ENCODE results near the gene ZNF280A.
"Not testable (repeated sequence)": the region's sequence is repeated elsewhere in the genome, so short reads cannot be mapped to it uniquely, and the experiment has no call there.

The ZNF280A gene

DNA sequence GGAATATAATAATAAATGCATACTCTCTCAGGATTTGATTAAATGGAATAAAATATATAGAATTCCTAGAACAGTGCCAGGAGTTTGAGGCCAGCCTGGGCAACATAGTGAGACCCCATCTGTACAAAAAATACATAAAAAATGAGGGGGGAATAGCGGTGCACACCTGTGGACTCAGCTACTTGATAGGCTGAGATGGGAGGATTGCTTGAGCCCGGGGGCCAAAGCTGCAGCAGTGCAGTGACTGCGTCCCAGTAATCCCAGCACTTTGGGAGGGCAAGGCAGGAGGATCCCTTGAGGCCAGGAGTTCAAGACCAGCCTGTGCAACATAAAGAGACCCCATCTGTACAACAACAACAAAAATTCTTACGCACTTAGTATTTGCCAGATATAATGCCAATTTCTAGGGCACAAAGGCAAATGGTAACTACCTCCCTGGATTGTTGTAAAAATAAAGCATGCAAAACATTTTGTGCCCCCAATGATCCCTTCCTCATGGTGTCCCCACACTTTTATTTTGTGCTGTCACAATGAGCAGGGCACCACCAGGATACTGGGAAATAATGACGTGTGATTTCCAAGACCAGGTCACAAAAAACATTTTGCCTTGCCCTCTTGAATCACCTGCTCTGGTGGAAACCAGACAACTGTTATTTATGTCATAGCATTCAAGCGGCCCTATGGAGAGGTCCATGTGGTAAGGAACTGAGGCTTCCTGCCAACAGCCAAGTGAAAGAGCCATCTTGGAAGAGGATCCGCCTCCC lies 18.3 kb upstream of the ZNF280A start:
- DNase-seq, result no peak

DNA sequence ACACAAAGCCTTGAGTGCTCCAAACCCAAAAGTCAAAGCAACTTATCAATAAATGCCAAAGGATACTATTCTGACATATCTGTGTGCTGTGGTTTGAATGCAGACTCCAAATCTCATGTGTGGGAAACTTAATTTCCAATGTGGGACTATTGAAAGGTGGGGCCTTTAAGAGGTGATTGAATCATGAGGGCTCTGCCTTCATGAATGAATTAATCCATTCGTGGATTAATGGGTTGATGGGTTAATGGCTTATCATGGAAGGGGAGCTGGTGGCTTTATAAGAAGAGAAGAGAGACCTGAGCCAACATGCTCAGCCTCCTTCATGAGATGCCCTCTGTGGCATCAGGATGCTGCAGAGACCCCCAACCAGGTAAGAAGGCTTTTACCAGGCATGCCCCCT lies 16.8 kb upstream of the ZNF280A start:
- no peak for DNase-seq

DNA sequence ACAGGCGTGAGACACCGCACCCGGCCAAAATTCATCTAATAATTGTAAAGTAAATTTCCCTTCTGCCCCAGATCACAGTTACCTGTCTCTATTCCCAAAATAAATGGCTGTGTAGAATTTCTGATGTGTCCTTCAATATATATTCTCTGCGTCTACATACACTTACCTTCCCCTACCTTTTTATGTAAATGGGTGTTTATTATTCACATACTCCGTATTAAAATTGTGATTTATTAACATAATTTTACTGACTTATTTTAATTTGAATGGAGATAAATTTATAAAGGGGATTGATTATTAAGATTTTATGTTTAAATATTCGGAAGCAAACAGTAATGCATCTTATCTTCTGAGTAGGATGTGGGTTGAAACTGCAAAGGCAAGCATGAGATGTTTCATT lies 16.4 kb upstream of the ZNF280A start:
- no peak for DNase-seq

DNA sequence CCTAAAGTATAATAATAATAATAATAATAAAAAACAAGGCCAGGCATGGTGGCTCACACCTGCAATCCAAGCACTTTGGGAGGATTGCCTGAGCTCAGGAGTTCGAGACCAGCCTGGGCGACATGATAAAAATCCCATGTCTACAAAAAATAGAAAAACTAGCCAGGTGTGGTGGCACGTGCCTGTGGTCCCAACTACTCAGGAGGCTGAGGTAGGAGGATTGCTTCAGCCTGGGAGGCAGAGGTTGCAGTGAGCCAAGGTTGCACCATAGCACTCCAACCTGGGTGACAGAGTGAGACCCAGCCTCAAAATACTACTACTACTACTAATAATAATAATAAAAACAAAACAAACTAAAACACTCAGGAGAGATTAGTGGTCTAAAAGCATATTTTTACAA lies 15.6 kb upstream of the ZNF280A start:
- DNase-seq, result no peak

DNA sequence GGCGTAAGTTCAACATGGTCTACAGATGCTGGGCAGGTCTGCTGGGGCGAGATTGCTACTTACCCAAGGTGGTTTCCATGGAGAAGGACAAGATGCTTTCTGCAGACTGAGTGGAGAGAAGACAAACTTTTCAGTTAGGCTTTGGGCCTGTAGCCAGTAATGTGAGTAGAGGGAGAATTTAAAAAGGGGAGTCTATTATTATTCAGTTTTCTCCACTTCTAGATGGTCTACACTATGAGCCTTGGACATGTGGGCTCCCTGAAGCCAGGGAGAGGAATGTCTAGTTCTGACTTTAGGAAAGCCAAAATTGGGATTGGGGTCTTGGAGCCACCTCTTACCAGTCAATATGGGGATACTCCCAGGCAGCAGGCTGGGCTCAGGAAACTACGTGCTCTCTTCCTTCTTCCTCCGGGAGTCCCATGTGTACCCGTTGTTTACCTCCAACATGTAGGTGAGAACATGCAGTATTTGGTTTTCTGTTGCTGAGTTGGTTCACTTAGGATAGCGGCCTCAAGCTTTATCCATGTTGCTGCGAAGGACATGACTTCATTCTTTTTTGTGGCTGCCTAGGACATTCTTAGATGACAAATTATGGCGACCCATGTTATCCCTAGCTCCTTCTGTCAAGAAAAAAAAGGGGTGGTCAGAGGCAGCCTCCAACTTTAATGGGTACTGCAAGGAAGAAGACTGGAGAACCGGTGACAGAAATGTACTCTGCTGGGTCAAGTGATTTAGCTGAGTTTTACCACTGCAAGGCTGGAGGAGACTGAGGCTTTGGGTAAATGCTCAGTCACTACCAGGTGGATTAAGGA lies 14.7 kb upstream of the ZNF280A start:
- no peak for DNase-seq

DNA sequence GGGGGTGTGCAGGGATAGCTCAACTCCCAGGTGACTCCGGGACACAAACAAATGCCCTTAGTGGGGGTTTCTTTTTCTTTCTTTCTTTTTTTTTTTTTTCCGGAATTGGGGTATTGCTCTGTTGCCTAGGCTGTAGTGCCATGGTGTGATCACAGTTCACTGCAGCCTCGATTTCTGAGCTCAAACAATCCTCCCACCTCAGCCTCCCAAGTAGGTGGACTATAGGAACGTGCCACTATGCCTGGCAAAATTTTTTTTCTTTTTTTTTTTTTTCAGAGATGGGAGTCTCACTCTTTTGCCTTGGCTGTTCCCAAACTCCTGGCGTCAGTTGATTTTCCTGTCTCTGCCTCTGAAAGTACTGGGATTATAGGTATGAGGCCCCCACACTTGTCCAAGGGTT lies 13.8 kb upstream of the ZNF280A start:
- DNase-seq, result no peak

DNA sequence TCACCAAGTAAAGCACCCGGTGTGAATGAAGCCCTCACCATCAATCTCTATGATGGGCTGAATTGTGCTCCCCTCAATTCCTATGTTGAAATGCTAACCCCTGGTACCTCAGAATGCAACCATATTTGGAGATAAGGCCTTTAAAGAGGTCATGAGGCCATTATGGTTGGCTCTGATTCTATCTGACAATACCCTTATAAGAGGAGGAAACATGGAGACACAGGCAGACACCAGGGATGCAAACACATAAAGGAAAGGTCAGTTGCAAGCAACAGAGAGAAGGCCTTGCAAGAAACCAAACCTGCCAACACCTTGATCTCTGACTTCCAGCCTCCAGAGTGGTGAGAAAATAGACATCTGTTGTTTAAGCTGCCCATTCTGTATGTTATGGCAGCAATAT lies 13.3 kb upstream of the ZNF280A start:
- no peak for DNase-seq

DNA sequence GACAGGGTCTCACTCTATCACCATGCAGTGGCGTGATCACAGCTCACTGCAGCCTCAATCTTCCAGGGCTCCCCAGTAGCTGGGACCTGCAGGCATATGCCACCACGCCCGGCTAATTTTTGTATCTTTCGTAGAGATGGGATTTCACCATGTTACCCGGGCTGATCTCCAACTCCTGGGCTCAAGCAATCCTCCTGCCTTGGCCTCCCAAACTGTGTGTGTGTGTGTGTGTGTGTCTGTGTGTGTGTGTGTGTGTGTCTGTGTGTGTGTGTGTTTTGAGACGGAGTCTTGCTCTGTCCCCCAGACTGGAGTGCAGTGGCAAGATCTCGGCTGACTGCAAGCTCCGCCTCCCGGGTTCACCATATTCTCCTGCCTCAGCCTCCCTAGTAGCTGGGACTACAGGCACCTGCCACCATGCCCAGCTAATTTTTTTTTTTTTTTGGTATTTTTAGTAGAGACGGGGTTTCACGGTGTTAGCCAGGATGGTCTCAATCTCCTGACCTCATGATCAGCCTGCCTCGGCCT lies 12.5 kb upstream of the ZNF280A start:
- not testable (repeated sequence) for DNase-seq

DNA sequence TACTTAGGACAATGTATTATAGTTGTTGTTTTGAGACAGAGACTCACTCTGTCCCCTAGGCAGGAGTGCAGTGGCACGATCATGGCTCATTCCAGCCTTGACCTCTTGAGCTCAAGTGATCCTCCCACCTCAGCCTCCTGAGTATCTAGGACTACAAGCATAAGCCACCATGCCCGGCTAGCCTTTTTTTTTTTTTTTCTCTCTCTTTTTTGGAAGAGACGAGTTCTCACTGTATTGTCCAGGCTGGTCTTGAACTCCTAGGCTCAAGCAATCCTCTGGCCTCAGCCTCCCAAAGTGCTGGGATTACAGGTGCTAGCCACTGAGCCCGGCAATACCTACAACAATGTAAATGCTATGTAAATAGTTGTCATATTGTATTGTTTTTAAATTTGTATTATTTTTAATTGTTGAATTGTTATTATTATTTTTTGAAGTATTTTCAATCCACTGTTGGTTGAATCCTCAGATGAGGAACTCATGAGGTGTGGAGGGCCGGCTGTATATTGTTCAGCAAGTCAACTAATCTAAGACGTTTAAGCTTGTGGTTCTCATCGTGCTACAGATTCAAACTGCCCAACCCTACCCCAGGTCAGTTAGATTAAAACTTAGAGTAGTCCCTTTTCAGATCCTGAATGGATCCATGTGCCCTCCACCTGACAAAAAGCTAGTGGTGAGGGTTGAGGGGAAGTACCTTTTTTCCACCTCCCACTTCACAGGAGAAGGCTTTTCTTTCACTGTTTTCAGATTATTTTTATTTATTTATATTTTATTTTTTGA lies 11.9 kb upstream of the ZNF280A start:
- no peak for DNase-seq

DNA sequence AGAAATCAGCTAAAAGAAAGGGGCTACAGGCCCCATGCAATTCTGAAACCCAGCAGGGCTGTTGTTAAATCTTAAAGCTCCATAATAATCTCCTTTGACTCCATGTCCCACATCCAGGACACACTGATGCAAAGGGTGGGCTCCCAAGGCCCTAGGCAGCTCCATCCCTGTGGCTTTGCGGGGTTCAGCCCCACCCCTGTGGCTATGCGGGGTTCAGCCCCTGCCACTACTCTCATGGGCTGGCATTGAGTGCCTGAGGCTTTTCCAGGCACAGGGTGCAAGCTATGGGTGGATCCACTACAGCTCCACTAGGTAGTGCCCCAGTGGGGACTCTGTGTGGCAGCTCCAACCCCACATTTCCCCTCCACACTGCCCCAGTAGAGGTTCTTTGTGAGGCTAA lies 8.7 kb upstream of the ZNF280A start:
- no peak for DNase-seq

DNA sequence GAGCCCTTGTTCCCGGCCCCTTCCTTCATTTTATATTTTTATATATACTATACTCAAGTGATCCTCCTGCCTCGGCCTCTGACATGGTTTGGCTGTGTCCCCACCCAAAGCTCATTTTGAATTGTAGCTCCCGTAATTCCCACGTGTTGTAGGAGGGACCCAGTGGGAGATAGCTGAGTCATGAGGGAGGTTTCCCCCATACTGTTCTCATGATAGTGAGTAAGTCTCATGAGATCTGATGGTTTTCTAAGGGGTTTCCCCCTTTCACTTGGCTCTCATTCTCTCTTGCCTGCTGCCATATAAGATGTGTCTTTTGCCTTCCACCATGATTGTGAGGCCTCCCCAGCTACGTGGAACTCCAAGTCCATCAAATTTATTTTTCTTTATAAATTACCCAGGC lies 7.2 kb upstream of the ZNF280A start:
- no peak for DNase-seq

DNA sequence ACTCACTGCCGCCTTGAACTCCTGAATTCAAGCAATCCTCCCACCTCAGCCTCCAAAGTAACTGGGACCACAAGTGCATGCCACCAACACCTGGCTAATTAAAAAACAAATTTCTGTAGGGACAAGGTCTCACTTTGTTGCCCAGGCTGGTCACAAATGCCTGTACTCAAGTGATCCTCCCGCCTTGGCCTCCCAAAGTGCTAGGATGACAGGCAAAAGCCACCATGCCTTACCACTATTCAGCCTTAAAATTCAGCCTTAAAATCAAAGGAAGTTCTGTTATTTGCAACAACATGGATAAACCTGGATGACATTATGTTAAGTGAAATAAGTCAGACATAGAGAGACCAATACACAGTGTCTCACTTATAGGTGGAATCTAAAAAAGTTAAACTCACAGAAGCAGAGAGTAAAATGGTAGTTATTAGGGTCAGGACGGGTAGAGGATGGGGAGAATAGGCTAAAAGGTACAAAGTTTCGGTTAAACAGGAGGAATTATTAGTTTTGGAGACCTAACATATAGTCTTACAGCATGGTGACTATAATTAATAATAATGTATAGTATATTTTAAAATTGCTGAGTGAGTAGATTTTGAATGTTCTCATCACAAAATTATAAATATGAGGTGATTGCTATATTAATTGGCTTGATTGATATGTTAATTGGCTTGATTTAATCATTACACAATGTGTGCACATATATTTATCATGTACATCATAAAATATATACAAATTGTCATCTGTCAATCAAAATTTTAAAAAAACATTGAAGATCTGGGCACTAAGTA lies 6.2 kb upstream of the ZNF280A start:
- no peak for DNase-seq

DNA sequence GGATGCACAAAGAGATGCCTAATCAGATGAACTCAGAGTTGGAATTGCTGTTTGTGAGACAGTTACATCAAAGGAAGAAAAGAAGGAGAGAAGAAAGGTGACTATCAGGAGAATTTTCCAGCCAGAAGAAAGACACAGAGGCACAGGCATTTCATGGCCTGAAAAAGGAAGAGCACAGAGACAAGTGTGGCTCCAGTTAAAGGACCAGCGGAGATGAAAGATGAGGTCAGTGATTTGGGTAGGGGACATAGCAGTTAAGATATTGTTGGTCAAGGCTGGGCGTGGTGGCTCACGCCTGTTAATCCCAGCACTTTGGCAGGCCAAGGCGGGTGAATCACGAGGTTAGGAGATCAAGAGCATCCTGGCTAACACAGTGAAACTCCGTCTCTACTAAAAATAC lies 3.4 kb upstream of the ZNF280A start:
- DNase-seq, result no peak

DNA sequence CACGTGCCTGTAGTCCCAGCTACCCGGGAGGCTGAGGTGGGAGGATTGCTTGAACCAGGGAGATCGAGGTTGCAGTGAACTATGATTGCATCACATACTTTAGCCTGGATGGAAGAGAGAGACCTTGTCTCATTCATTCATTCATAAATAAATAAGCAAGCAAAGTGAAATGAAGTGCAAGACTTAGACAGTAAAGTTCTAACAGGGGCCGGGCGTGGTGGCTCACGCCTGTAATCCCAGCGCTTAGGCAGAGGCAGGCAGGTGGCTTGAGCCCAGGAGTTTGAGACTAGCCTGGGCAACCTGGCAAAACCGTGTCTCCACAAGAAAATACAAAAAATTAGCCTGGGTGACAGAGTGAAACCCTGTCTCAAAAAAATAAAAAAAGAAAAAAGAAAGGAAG lies 1.6 kb upstream of the ZNF280A start:
- DNase-seq, result no peak

DNA sequence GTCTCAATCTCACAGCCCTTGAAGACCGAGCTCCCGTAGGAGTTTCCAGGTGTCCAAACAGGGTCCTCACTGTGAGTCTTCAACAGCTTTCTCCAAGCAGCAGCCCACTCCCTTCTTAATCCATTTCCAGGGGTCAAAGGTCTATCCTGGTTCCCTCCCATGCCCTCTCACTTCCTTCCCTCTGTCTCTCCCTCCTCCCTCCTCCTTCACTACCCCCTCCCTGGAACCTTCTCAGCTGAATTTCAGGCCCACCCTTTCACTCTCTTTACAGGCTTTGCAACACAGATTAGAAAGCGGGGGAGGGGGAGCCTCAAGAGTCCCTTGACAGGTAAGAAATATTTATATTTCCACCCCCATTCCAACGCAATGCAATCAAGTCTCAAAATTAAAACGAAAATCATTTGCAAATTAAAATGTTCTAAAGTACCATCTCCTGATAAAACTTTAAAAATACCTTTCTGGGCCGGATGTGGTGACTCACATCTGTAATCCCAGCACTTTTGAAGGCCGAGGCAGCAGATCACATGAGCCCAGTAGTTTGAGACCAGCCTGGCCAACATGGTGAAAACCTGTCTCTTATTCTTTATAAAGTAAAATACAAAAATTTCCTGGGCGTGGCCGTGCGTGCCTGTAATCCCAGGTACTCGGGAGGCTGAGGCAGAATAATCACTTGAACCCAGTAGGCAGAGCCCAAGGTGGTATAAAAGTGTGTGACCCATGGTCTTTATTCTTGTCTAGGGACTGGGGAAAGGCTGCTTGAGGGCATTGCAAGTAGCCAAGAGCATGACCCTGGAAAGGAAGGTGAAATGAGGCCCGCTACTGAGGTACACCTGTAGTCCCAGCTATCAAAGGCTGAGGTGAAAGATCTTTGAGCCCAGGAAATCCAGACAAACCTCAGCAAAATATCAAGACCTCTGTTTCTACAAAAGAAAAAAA lies 865 bp upstream of the ZNF280A start:
- no peak for DNase-seq

DNA sequence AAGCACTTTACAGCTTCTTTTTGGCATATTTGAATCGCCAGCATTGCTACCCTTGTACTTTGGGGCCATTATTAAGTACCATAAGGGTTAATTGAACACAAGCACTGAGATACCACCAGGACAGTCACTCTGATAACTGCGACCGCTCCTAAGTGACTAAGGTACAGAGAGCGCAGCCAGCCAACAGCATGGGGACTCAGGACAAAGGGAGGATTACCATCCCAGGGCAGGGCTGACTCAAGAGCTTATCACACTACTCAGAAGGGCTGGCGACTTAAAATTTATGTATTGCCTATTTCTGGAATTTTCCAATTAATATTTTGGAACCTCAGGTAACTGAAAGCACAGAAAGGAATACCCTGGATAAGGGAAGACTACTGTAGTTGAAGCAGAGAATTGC lies 479 bp downstream of the ZNF280A start:
- DNase-seq, result no peak

DNA sequence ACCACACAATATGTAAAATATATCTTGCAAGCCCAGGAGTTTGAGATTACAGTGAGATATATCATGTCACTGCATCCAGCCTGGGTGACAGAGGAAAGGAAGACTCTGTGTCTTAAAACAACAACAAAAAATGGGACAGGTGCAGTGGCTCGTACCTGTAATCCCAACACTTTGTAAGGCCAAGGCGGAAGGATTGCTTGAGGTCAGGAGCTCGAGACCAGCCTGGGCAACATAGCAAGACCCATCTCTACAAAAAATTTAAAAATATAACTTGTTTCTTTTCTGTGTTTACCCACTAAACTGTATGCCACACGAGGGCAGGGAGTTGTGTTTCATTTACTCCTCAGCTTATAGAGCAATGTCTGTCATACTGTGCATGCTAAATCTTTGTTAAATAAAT lies 3.1 kb downstream of the ZNF280A start:
- no peak for DNase-seq

DNA sequence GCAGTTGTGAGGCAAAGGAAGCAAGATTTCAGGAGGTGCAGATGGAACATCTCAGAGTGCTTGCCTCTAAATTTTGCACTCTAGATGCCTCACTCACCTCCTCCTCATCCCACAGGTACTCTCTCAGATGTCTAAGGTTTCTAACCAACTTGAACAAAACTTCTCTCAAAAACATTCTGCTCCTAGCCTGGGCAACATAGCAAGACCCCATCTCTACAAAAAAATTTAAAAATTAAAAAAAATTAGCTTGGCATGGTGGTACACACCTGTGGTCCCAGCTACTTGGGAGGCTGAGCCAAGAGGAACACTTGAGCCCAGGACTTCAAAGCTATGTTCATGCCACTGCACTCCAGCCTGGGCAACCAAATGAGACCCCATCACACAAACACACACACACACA lies 4.2 kb downstream of the ZNF280A start:
- DNase-seq, result no peak

DNA sequence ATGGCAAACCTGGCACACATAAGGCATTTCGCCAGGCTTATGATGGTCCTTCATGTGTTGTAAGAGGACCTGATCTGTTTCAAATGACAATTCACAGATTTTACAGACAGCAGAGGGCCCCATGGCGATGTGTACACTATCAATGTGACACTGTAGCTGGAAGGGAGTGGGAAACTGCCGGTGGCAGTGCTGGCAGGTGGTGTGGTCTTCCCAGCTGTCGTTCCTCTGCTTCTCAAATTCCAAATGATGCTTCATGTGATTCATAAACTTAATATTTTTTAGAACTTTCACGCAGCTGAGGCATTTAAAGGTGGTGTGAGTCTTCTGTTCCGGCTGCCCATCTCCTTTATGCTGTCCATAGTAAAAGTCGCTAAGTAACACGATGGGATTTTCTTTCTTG lies 5.6 kb downstream of the ZNF280A start:
- not testable (repeated sequence) for DNase-seq

DNA sequence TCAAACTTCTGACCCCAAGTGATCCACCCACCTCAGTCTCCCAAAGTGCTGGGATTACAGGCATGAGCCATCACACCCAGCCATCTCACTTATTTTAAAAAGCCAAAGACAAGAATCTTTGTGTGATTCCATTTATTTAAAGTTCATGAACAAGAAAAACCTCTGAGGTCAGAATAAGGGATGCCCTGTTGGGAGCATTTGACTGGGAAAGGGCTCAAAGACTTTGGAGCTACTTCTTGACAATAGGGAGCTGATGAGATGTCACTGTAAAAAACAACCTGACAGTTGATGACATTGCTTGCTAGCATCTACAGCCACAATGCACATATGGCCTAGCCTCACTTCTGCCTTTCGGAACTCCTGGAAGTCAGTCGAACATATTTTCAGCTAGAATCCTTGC lies 6.5 kb downstream of the ZNF280A start:
- DNase-seq, result no peak

DNA sequence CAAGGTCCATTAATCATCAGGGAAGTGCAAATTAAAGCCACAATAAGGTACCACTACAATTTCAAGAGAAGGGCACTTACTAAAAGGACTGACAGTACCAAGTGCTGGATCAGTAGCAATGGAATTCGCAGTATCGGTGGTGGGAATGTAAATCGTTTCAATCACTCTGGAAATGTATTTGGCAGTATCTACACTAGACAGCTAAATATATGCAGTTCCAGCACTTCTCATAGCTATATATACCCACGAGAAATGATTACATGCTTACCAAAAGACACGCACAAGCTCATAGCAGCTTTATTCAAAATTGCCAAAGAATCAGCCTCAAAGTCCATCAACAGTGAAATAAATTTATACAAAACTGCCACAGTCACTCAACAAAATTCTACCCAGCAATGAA lies 7.1 kb downstream of the ZNF280A start:
- no peak for DNase-seq

DNA sequence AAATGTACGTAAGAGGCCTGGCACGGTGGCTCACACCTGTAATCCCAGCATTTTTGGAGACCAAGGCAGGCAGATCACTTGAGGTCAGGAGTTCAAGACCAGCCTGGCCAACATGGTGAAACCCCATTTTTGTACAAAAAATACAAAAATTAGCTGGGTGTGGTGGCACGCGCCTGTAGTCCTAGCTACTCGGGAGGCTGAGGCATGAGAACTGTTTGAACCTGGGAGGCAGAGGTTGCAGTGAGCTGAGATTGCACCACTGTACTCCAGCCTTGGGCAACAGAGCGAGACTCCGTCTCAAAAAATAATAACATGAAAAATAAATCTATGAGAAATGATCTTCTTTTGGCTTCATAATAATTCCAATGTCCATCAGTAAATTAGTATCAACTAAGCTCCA lies 9.2 kb downstream of the ZNF280A start:
- DNase-seq, result not testable (repeated sequence)
